GM21825 (cell line): ENCODE measurements around the gene KHDRBS2.

Experiments used
- ATAC-seq: cut with Tn5 transposase; IDR thresholded peaks from one replicate; pipeline ENCODE4 v1.9.1; 2021; ENCODE audit warnings: mild to moderate bottlenecking, moderate library complexity; ENCODE audit not compliant: unreplicated experiment

The KHDRBS2 gene

GRCh38 chr6:62039605-62040004 lies 246.4 kb downstream of the KHDRBS2 start:
- no peak for ATAC-seq

GRCh38 chr6:62037445-62037844 lies 248.6 kb downstream of the KHDRBS2 start:
- ATAC-seq: no peak

GRCh38 chr6:62035952-62036351 lies 250.1 kb downstream of the KHDRBS2 start:
- ATAC-seq: no peak

- ATAC-seq: no peak
Measured at GRCh38 chr6:62013719-62014118, 272.3 kb downstream of the KHDRBS2 start.

DNA sequence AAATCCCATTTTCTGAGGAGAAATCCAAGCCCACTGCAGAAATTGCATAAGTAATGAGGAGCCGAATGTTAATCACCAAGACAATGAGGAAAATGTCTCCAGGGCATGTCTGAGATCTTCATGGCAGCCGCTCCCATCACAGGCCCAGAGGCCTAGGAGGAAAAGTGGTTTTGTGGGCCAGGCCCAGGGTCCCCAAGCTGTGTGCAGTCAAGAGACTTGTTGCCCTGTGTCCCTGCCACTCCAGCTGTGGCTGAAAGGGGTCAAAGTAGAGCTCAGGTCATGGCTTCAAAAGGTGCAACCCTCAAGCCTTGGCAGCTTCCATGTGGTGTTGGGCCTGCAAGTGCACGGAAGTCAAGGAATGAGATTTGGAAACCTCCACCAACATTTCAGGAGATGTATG lies 276.6 kb downstream of the KHDRBS2 start:
- no peak for ATAC-seq

GRCh38 chr6:61989616-61990015 lies 296.4 kb downstream of the KHDRBS2 start:
- no peak for ATAC-seq

DNA sequence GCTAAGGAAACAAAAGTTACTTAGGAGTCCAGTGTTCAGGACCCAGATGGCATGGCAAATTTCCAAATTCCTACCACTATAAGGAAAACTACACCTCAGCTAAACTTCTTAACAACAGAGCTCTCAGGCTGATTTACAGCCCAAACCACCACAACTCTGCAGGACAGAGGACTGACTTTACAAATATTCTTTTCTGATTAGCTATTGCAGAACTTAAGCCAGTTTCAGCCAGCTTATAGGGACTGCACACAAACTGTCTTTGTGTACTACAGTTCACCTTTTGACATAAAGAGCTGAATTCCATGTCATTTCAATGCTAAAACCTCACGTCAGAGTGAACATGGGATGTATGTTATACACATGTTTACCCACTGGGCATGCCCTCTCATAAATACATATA lies 305.4 kb downstream of the KHDRBS2 start:
- ATAC-seq: no peak

DNA sequence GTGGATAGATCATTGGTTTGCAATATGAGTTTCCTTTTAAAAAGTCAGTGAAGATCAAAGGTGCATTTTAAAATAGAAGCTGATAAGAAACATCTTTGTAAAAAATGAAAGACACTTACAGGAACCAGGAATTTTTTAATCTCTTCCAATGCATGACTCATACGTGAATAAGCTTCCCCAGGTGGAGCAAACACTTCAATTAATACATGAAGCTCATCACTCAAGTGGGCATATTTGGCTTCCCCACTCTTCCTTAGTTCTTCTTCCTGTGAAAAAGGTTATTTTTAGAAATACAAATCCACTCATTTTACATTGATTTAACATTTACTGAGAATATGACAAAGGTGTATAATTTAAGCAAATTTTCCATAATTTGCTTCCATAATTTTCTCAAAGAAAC lies 308.1 kb downstream of the KHDRBS2 start:
- no peak for ATAC-seq

GRCh38 chr6:61977099-61977498 lies 308.9 kb downstream of the KHDRBS2 start:
- no peak for ATAC-seq

GRCh38 chr6:61959196-61959595 lies 326.8 kb downstream of the KHDRBS2 start:
- no peak for ATAC-seq

- no peak for ATAC-seq
Measured at GRCh38 chr6:61953851-61954250, 332.2 kb downstream of the KHDRBS2 start.

- no peak for ATAC-seq
Measured at GRCh38 chr6:61951586-61951985, 334.4 kb downstream of the KHDRBS2 start.

- ATAC-seq: no peak
Measured at GRCh38 chr6:61950811-61951210, 335.2 kb downstream of the KHDRBS2 start.

DNA sequence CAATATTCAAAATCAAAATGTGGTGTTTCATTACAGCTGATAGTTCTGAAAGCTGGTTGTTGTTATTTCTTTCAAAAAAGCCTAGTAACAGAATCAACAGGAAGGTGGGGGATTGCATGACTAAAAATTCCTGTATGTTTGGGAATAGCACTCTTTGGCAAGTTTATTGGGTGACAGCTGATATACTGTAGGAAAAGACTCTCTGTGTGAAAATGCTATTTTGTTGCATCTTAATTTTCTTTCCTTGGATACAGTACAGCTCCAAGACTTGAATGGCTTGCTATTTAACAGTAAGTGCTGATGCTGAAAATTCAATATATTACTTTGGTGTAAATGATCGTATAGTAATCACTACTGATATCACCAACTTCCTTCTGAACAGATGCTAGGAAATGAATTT lies 336.1 kb downstream of the KHDRBS2 start:
- ATAC-seq: no peak

GRCh38 chr6:61949161-61949560 lies 336.9 kb downstream of the KHDRBS2 start:
- no peak for ATAC-seq

GRCh38 chr6:61947311-61947947 lies 338.6 kb downstream of the KHDRBS2 start:
- no peak for ATAC-seq

GRCh38 chr6:61940919-61941318 lies 345.1 kb downstream of the KHDRBS2 start:
- no peak for ATAC-seq

DNA sequence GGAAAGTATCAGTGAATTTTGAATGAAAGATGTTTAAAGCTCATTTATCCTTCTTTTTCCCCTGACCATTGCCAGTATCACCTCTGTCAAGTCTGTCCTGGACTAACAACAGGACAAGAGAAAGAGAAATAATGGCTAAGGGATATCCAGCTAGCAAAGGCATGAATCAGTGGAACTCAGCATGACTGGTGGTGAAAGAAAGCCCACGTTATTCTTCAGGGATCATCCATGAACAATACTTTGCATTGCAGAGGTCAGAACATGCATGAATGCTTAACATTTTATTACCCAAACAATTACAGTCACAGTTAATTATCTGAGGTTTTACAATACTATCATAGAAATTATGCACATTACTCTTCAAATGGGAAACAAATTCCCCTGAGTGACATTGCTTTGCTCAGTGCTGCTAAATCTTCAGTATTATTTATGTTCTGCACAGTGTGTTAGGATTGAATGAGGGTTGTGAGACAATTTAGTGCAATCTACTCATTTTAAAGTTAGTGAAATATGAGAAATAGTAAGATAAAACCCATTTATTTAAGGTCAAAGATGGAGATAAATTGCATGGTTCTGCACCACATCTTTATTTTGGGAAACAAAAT lies 350.7 kb downstream of the KHDRBS2 start:
- ATAC-seq: no peak

GRCh38 chr6:61909486-61909885 lies 376.5 kb downstream of the KHDRBS2 start:
- ATAC-seq: no peak

GRCh38 chr6:61901748-61902147 lies 384.3 kb downstream of the KHDRBS2 start:
- no peak for ATAC-seq

- no peak for ATAC-seq
Measured at GRCh38 chr6:61894536-61894935, 391.5 kb downstream of the KHDRBS2 start.

DNA sequence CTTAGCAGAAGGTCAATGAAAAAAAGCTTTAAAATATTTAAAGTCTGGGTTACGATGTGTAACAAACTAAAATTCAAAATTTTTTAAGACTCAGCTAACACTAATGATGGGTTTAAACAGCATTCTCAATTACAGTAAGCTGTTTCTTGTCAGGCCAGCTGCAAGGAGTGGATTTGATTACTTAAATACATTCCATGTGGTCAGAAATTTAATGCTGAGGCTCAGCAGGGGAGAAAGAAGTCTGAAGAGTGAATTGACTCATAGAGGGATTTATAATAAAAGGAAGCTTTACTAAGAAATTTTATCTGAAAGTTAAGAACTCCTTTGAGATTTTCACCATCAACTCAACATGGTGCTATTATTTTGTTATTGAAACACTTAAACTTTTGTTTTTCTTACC lies 398.6 kb downstream of the KHDRBS2 start:
- no peak for ATAC-seq
